RPMI8226 (cell line): ENCODE measurements around the gene BMP8B.
"Not testable (repeated sequence)": the region's sequence is repeated elsewhere in the genome, so short reads cannot be mapped to it uniquely, and the experiment has no call there.

Source experiments
- DNase-seq: peaks from one replicate; pipeline ENCODE4 v3.0.0-alpha.2; 2015

BMP8B gene, protein sequence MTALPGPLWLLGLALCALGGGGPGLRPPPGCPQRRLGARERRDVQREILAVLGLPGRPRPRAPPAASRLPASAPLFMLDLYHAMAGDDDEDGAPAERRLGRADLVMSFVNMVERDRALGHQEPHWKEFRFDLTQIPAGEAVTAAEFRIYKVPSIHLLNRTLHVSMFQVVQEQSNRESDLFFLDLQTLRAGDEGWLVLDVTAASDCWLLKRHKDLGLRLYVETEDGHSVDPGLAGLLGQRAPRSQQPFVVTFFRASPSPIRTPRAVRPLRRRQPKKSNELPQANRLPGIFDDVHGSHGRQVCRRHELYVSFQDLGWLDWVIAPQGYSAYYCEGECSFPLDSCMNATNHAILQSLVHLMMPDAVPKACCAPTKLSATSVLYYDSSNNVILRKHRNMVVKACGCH

DNA sequence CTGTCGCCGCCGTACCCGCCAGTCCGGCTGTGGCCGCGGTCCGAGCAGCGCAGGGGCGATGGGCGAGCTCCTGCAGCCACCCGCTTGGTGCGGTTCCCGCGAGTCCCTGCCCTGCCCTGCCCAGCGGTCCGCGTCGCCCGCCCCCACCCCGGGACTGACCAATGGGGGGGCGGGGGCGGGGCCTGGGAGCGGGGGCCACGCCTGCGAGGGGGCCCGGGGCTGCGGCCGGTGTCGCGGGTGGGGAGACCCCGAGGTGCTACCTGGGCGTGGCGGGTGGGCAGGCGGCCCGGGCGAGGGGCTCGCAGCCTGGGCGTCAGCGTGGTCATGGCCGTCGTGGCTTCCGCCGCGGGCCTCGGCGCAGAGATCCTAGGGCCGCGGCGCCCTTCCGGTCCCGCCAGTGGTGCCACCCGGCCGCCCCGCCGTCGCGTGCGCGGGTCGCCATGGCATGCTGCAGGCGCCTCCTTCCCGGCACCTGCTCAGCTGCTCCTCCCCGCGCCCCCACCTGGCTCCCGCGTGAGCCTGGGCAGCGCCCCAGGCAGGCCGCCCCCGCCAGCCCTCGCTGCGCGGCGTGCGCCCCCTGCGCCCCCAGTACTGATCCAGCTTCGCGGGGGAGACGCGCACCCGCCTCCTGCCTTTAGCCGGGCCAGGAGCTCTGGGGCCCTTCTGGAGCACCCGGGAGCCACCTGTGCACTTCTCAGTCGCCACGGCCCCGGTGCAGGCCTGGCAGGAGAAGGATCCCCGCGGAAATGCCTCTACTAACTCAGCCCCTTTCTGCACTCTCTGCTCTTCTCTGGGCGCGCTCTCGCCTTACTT, at the start of gene BMP8B:
TSS of gene BMP8B (minus strand) at position 108 of the 813 bp plus-strand sequence. CDS start 380 bp downstream, outside the sequence.
- peak; percentile 88 for DNase-seq

- DNase-seq = no peak
Measured at GRCh38 chr1:39836595-39837110, 48.0 kb upstream of the BMP8B start.

GRCh38 chr1:39835935-39836594, 47.4 kb upstream of the BMP8B start:
- DNase-seq = no peak

GRCh38 chr1:39835110-39835509, 46.4 kb upstream of the BMP8B start:
- DNase-seq = no peak

GRCh38 chr1:39833621-39834385, 45.1 kb upstream of the BMP8B start:
- no peak for DNase-seq

- DNase-seq = no peak
Measured at GRCh38 chr1:39833121-39833520, 44.5 kb upstream of the BMP8B start.

DNA sequence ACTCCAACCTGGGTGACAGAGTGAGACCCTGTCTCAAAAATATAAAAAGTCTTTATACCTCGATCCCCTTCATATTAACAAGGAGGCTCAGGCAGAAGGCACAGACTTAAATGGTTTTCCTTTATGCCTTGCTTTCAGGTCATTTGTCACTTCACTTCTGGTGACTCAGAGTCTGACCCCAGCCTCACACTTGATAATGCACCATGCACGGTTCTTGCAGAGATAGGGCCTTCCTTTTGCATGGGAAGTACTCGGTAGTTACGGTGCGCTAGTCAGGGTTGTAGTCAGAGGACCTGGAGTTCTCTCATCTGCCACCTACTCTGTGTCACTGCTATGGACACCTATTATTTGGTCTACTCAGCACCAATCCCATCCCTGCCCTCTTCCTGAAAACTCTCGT, 43.6 kb upstream of the BMP8B start:
- no peak for DNase-seq

- no peak for DNase-seq
Measured at GRCh38 chr1:39829791-39830533, 41.3 kb upstream of the BMP8B start.

GRCh38 chr1:39828734-39829133, 40.1 kb upstream of the BMP8B start:
- DNase-seq = no peak

DNA sequence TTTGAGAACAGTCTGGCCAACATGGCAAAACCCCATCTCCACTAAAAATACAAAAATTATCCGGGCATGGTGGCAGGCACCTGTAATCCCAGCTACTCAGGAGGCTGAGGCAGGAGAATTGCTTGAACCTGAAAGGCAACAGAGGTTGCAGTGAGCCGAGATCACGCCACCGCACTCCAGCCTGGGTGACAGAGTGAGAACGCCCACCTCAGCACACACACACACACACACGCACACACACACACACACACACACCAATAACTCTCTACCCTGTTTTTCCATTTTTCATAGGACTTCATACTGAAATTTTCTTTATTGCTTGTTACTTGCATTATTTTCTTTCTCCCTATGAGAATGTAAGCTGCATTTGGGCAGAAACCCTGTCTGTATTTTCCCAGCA, 39.6 kb upstream of the BMP8B start:
- not testable (repeated sequence) for DNase-seq

DNA sequence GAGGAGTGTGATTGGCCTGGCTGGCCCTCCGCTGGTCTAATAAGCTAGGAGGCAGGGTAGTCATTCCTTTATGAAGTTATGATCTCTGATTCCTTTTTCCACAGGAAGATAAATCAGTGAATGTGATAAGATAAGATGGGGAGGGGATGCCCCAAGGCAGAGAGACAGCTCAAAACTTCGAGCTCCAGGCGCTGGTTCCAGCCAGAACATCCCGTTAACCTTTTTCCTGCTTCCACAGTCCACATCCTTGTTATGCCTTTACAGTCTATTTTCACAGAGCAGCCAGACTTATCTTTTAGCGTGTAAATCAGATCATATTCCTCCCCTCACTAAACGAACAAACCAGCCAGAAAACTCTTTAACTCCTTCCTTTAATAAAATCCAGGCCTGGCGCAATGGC, 38.5 kb upstream of the BMP8B start:
- DNase-seq = no peak

DNA sequence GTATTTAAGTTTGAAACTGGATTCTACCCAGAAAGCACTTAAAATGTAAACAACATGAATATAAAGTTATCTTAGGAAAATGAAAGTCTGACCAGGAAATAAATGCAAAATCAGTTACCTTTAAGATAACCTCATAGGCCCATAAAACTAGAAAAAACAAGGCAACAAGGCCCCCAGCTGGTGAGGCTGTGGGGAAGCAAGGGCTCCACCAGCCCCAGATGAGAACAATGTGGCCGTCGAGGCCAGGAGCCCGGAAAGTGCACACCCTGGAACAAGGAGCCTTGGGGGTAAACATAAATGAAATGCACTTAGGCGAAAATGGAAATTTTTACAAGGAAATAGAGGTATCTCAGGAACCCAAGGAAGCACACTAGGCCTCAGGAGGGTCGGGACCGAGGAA, 37.9 kb upstream of the BMP8B start:
- no peak for DNase-seq

DNA sequence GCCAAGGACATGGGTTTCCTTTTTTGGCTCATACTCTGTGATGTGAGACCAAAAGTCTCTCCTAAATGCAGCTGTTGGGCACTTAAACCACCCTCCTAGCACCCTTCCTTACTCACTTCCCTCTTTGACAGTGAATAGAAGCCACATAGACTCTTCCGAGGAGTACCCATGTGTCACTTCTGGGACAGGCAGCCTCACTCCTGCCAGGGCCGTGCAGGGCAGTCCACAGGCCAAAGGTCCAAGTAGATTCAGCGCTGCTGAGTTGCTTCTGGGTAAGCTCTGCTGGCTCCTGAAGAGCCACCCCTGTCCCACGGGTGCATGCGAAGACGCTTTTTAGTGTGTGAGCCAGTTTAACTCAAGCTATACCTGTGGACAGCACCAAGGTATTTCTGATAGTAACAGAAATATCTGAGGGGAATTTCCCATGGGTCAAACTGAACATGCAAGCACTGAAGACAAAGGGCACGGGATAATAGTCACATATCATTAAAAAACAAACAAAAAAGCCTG, 36.8 kb upstream of the BMP8B start:
- DNase-seq = peak; percentile 85

DNA sequence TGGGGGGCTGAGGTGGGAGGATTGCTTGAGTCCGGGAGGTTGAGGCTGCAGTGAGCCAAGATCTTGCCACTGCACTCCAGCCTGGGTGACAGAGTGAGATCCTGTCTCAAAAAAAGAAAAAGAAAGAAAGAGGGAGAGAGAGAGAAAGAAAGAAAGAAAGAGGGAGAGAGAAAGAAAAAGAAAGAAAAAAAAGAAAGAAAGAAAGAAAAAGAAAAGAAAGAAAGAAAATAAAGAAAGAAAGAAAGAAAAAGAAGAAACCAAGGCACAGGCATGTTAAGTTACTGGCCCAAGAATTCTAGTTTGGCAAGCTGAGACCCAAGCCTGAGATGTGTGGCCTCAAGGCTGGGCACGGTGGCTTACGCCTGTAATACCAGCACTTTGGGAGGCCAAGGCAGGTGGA, 34.8 kb upstream of the BMP8B start:
- DNase-seq = not testable (repeated sequence)

GRCh38 chr1:39822146-39822545, 33.5 kb upstream of the BMP8B start:
- DNase-seq = no peak

- DNase-seq = no peak
Measured at GRCh38 chr1:39819091-39819812, 30.6 kb upstream of the BMP8B start.

DNA sequence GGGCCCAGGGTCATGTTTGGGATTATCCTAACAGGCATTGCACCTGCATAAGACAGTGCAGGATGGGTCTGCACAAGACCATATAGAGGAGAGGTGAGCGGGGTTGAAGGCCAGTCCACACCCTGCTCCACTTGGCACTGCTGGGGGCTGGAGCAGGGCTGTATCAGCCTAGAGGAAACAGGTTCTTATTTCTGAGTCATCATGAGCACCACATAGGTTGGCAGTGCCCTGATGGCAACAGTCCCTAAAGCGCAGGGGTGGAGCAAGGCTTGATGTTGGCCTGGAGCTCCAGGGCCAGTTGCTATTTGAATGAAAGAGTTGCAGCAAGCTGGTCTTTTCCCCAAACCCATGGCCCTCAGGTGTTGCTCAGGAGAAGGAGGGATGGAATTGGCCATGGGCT, 29.8 kb upstream of the BMP8B start:
- DNase-seq = no peak

GRCh38 chr1:39817091-39817932, 28.6 kb upstream of the BMP8B start:
- DNase-seq = peak; percentile 99

- peak; percentile 85 for DNase-seq
Measured at GRCh38 chr1:39816415-39817090, 27.9 kb upstream of the BMP8B start.
